CD4-positive, alpha-beta T cell treated with Interleukin-2 at 100 ng/mL for 4 hours (primary cell): ENCODE results near the gene RNF225.
"Not testable (repeated sequence)": the region's sequence is repeated elsewhere in the genome, so short reads cannot be mapped to it uniquely, and the experiment has no call there.

ENCODE experiments used
- DNase-seq: peaks from one replicate; pipeline ENCODE4 v3.0.0-alpha.2; 2020; ENCODE audit warnings: low spot score

RNF225 gene

GRCh38 chr19:58409010-58409790, 13.7 kb downstream of the RNF225 start:
- DNase-seq: no peak

- DNase-seq: no peak
Observed at GRCh38 chr19:58416604-58417003, 21.1 kb downstream of the RNF225 start.

GRCh38 chr19:58417071-58417470, 21.6 kb downstream of the RNF225 start:
- no peak for DNase-seq

- no peak for DNase-seq
Observed at GRCh38 chr19:58428617-58429016, 33.2 kb downstream of the RNF225 start.

- no peak for DNase-seq
Observed at GRCh38 chr19:58429745-58430144, 34.3 kb downstream of the RNF225 start.

- no peak for DNase-seq
Observed at GRCh38 chr19:58434217-58434616, 38.8 kb downstream of the RNF225 start.

- DNase-seq: peak; percentile 98
Observed at GRCh38 chr19:58439576-58440554, 44.4 kb downstream of the RNF225 start, which contains the start of gene ZNF132. ZNF132 (minus strand) TSS chr19:58440153; CDS start chr19:58439821, 332 bp downstream.

- DNase-seq: no peak
Observed at GRCh38 chr19:58440556-58440955, 45.1 kb downstream of the RNF225 start.

GRCh38 chr19:58442986-58443385, 47.5 kb downstream of the RNF225 start:
- not testable (repeated sequence) for DNase-seq
